HFFc6 (cell line): Measurements from ENCODE around the gene SLC25A1. TPM values are rescaled to one million over a fixed set of nuclear protein-coding genes. Genes with fewer than 3 reads are reported as not detected.

Experiments
- DNase-seq: peaks from one replicate; pipeline ENCODE4 v3.0.0-alpha.2; 2018
- H3K27ac Mint-ChIP-seq: 2 replicates; pipeline ENCODE4 v1.8.0; 2020; ENCODE audit warnings: mild to moderate bottlenecking, mixed read lengths
- H3K27me3 Mint-ChIP-seq: 2 replicates; pipeline ENCODE4 v1.8.0; 2021; ENCODE audit warnings: mild to moderate bottlenecking, moderate library complexity, mixed read lengths; ENCODE audit not compliant: insufficient read depth
- H3K36me3 Mint-ChIP-seq: 2 replicates; pipeline ENCODE4 v1.8.0; 2021; ENCODE audit warnings: low read depth, mixed read lengths
- H3K4me1 Mint-ChIP-seq: 2 replicates; pipeline ENCODE4 v1.8.0; 2020; ENCODE audit warnings: low read depth, mixed read lengths
- H3K4me3 Mint-ChIP-seq: 2 replicates; pipeline ENCODE4 v1.8.0; 2020; ENCODE audit warnings: mild to moderate bottlenecking, moderate library complexity, mixed read lengths
- H3K9me3 Mint-ChIP-seq: 2 replicates; pipeline ENCODE4 v1.8.0; 2020; ENCODE audit warnings: mild to moderate bottlenecking, mixed read lengths
- CTCF ChIP-seq: fragments of 200-600 bp; sonication (generic); IDR thresholded peaks from 2 replicates; pipeline ENCODE4 v1.5.0; 2021; ENCODE audit warnings: antibody characterized with exemption, mild to moderate bottlenecking
- total RNA-seq, 6 experiments: library from RNA; stranded (reverse); fragmentation: NEBNext Ultra II Directional; extraction: Animal tissue kit (Norgen Biotek cat#: 25700); gene quantifications; 2 replicates in 1 of 6; 3 replicates in 5 of 6; pipeline ENCODE4 v1.2.3, GENCODE V29; 2021

Gene SLC25A1
- total RNA-seq, 6 experiments from 2014 or later: 102 to 124 (median 108) TPM

- Mint-ChIP-seq H3K9me3 (no peaks in the 10 kb centered on the region), H3K27ac (peak overlapping the region; percentile 98), H3K4me1 (peaks cover 60% of the 10 kb centered on the region), H3K4me3 (peak overlapping the region; percentile 96), H3K27me3 (peaks cover 11% of the 10 kb centered on the region), H3K36me3 (peaks cover 11% of the 10 kb centered on the region; the same call in 1 of the 2 replicates)
- no peak for TF ChIP-seq CTCF
- DNase-seq: no peak
Measured at GRCh38 chr22:19173047-19174035, 5.2 kb downstream of the SLC25A1 start.

GRCh38 chr22:19172213-19173046 is 6.1 kb downstream of the SLC25A1 start:
- no peak for DNase-seq
- Mint-ChIP-seq H3K4me1 (peaks cover 60% of the 10 kb centered on the region), H3K4me3 (peak overlapping the region; percentile 96), H3K27ac (peak overlapping the region; percentile 98), H3K9me3 (no peaks in the 10 kb centered on the region), H3K36me3 (peaks cover 11% of the 10 kb centered on the region; the same call in 1 of the 2 replicates), H3K27me3 (peaks cover 14% of the 10 kb centered on the region)
- peak; percentile 2; the same call in 1 of the 2 replicates for TF ChIP-seq CTCF

GRCh38 chr22:19169947-19170318 is 8.6 kb downstream of the SLC25A1 start:
- H3K4me1 Mint-ChIP-seq: peaks cover 41% of the 10 kb centered on the region
- peak overlapping the region; percentile 98; the same call in 1 of the 2 replicates for H3K27ac Mint-ChIP-seq
- H3K36me3 Mint-ChIP-seq: peaks cover 11% of the 10 kb centered on the region; the same call in 1 of the 2 replicates
- H3K9me3 Mint-ChIP-seq: peaks cover under 1% of the 10 kb centered on the region; the same call in 1 of the 2 replicates
- DNase-seq: no peak
- H3K27me3 Mint-ChIP-seq: peaks cover 15% of the 10 kb centered on the region
- no peak overlapping the region; the same call in 1 of the 2 replicates for H3K4me3 Mint-ChIP-seq
- TF ChIP-seq CTCF: no peak

GRCh38 chr22:19169002-19169946 is 9.3 kb downstream of the SLC25A1 start:
- Mint-ChIP-seq H3K4me3 (no peak overlapping the region), H3K4me1 (peaks cover 35% of the 10 kb centered on the region), H3K27me3 (peaks cover 18% of the 10 kb centered on the region), H3K36me3 (peaks cover 11% of the 10 kb centered on the region; the same call in 1 of the 2 replicates), H3K9me3 (peaks cover 6% of the 10 kb centered on the region; the same call in 1 of the 2 replicates), H3K27ac (no peak overlapping the region)
- TF ChIP-seq CTCF: no peak
- DNase-seq: no peak
